Hematopoietic multipotent progenitor cell treated with erythropoietin and hydrocortisone succinate and interleukin-3 and kit ligand, for 17 days (in vitro differentiated cells): Measurements from ENCODE around the gene PFKFB2.

Experiments used
- DNase-seq: peaks from one replicate; pipeline ENCODE4 v3.0.0-alpha.2; 2015; ENCODE audit warnings: low spot score

PFKFB2 gene

GRCh38 chr1:207067185-207067584 is 14.1 kb downstream of the PFKFB2 start:
- no peak for DNase-seq

GRCh38 chr1:207067665-207068064 is 14.6 kb downstream of the PFKFB2 start:
- no peak for DNase-seq

- peak; percentile 53 for DNase-seq
These were observed 16.0 kb downstream of the PFKFB2 start for GRCh38 chr1:207069061-207069460.

- no peak for DNase-seq
These were observed 16.9 kb downstream of the PFKFB2 start for GRCh38 chr1:207069858-207070506.

- no peak for DNase-seq
These were observed 17.7 kb downstream of the PFKFB2 start for GRCh38 chr1:207070811-207071210.

- DNase-seq = no peak
These were observed 18.4 kb downstream of the PFKFB2 start for GRCh38 chr1:207071426-207071825.

- no peak for DNase-seq
These were observed 19.2 kb downstream of the PFKFB2 start for GRCh38 chr1:207072233-207072632.

- DNase-seq = no peak
These were observed 21.1 kb downstream of the PFKFB2 start for GRCh38 chr1:207073906-207074820.

- DNase-seq = peak; percentile 38
These were observed 23.3 kb downstream of the PFKFB2 start for GRCh38 chr1:207076181-207076955.

GRCh38 chr1:207077012-207077411 is 23.9 kb downstream of the PFKFB2 start:
- peak; percentile 26 for DNase-seq

- peak; percentile 94 for DNase-seq
These were observed 24.6 kb downstream of the PFKFB2 start for GRCh38 chr1:207077470-207078377.

- DNase-seq = no peak
These were observed 25.6 kb downstream of the PFKFB2 start for GRCh38 chr1:207078578-207079132.

GRCh38 chr1:207079706-207080241 is 26.7 kb downstream of the PFKFB2 start:
- no peak for DNase-seq

- no peak for DNase-seq
These were observed 28.0 kb downstream of the PFKFB2 start for GRCh38 chr1:207081088-207081487.

- no peak for DNase-seq
These were observed 28.7 kb downstream of the PFKFB2 start for GRCh38 chr1:207081806-207082205.

GRCh38 chr1:207084232-207084631 is 31.2 kb downstream of the PFKFB2 start:
- DNase-seq = no peak

- peak; percentile 73 for DNase-seq
These were observed 31.7 kb downstream of the PFKFB2 start for GRCh38 chr1:207084701-207085180.

GRCh38 chr1:207085887-207086286 is 32.8 kb downstream of the PFKFB2 start:
- no peak for DNase-seq

- DNase-seq = no peak
These were observed 35.1 kb downstream of the PFKFB2 start for GRCh38 chr1:207088161-207088560.
